Putamen (tissue), 1 donor: ENCODE data around the gene CNPY1.

ENCODE experiments used
- DNase-seq: peaks from one replicate; pipeline ENCODE4 v3.0.0-alpha.2; 2016; ENCODE audit warnings: low spot score

Gene CNPY1

GRCh38 chr7:155454183-155455112 is 91.9 kb downstream of the CNPY1 start:
- DNase-seq = no peak

DNA sequence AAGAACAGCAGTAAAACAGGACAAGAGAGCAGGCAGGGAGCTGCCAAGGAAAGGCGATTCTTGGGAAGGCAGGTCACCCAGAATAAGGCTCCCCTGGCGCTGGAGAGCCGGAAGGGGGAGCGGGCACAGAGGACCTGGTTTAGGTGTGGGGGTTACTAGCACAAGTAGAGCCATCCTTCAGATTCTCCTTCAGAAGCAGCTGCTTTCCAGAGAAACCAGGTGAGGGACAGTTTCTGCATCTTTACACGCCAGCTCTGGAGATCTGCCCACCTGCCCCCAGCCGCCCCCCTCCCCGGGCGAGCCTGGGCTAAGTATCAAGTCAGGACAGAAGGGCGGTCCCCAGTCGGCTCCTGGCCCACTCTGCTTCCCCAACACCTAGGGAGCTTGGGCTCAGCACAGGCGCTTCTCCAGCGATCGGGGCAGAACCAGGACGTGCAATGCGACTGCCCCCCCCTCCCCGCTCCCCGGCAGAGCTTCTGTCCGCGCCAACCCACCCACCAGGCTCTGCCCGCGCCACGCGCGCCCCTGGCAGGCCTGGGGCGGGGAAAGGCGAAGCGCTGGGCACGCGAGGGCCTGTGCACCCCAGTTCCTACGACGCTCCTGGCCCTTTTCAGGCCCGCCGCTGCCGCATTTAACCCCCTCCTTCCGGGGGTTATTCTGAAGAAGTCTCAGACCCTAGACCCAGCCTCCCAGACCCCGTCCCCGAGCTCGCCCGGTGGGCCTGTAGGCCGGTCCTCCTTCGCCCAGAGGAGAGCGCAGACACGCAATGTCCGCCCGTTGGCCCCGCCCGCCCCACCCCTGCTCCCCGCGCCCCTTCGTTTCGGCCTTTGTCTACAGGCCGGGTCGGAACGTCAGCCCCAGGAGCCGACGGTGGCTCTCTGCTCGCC is 92.8 kb downstream of the CNPY1 start:
- no peak for DNase-seq

DNA sequence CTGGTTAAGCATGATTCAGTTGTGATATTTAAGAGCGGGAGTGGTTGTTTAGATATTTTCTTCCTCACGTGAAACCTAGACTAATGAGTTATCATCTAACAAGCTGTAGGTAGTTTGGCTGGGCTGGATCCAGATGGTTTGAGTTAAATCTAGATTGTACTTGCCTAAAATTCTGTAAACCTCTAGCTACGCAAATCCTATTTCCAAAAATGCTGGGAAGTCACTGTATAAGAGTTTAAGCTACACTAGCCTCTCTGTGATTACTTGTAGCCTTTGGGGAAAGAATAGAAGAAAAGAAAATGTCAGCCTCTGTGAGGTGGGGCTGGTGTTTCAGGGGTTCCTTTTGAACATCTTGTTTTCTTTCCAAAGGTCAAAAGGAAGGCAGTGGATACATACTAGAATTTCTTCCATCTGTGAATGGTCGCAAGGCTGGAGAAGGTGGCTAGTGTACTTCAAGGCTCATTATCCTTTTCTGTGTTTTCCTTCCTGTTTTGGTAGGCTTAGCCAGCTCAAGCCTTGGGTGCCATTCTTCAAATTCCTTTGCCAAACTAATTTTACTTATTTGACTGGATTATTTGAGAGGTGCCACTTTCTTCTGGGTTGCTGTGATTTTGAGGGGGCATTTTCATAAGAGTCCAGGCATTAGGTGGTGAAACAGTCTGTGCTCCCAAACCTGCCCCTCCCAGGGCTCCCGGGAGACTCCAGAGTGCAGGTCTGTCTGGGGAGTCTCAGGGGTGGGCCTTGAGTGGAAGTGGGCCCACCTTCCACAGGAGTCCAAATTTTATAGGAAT is 93.7 kb downstream of the CNPY1 start:
- no peak for DNase-seq

GRCh38 chr7:155451840-155452239 is 94.5 kb downstream of the CNPY1 start:
- no peak for DNase-seq
